HUES6 (cell line): Measurements from ENCODE around the gene COL18A1.

Source experiments
- H3K27ac ChIP-seq: 2 replicates; pipeline ENCODE4 v1.7.0; 2013; ENCODE audit warnings: low read depth, mild to moderate bottlenecking, low read length, inconsistent platforms
- H3K27me3 ChIP-seq: 2 replicates; pipeline ENCODE4 v1.6.1; 2013; ENCODE audit warnings: low read length; ENCODE audit not compliant: control insufficient read depth, insufficient read depth
- H3K36me3 ChIP-seq: 2 replicates; pipeline ENCODE4 v1.6.1; 2013; ENCODE audit warnings: low read length; ENCODE audit not compliant: control insufficient read depth, insufficient read depth
- H3K4me1 ChIP-seq: 2 replicates; pipeline ENCODE4 v1.6.1; 2013; ENCODE audit warnings: low read length; ENCODE audit not compliant: control insufficient read depth, insufficient read depth
- H3K4me3 ChIP-seq: 2 replicates; pipeline ENCODE4 v1.5.1; 2013; ENCODE audit warnings: low read depth, low read length
- H3K9ac ChIP-seq: one replicate; pipeline ENCODE4 v1.6.1; 2013; ENCODE audit warnings: mild to moderate bottlenecking, low read length
- H3K9me3 ChIP-seq: 2 replicates; pipeline ENCODE4 v1.6.1; 2013; ENCODE audit warnings: low read depth, low read length; ENCODE audit not compliant: control insufficient read depth, insufficient read depth

Gene COL18A1

GRCh38 chr21:45507523-45507875, 102.5 kb downstream of the COL18A1 start:
- no peak overlapping the region for H3K9ac ChIP-seq
- H3K27me3 ChIP-seq: no peaks in the 10 kb centered on the region
- no peak overlapping the region for H3K4me3 ChIP-seq
- no peak overlapping the region for H3K27ac ChIP-seq
- H3K4me1 ChIP-seq: no peaks in the 10 kb centered on the region
- H3K9me3 ChIP-seq: no peaks in the 10 kb centered on the region
- peaks cover 61% of the 10 kb centered on the region for H3K36me3 ChIP-seq

- Histone ChIP-seq H3K9me3 (no peaks in the 10 kb centered on the region), H3K36me3 (peaks cover 63% of the 10 kb centered on the region), H3K27me3 (no peaks in the 10 kb centered on the region), H3K27ac (no peak overlapping the region), H3K4me1 (no peaks in the 10 kb centered on the region), H3K9ac (no peak overlapping the region), H3K4me3 (no peak overlapping the region)
These were observed 103.0 kb downstream of the COL18A1 start for GRCh38 chr21:45507888-45508508.

GRCh38 chr21:45508607-45509565, 103.9 kb downstream of the COL18A1 start:
- Histone ChIP-seq H3K36me3 (peaks cover 70% of the 10 kb centered on the region), H3K4me1 (no peaks in the 10 kb centered on the region), H3K27ac (no peak overlapping the region), H3K9me3 (no peaks in the 10 kb centered on the region), H3K27me3 (no peaks in the 10 kb centered on the region), H3K9ac (no peak overlapping the region), H3K4me3 (no peak overlapping the region)

GRCh38 chr21:45509566-45510465, 104.9 kb downstream of the COL18A1 start:
- Histone ChIP-seq H3K36me3 (peaks cover 68% of the 10 kb centered on the region), H3K27ac (no peak overlapping the region), H3K4me3 (no peak overlapping the region), H3K27me3 (no peaks in the 10 kb centered on the region), H3K4me1 (no peaks in the 10 kb centered on the region), H3K9ac (no peak overlapping the region), H3K9me3 (no peaks in the 10 kb centered on the region)

GRCh38 chr21:45510466-45510955, 105.5 kb downstream of the COL18A1 start:
- no peaks in the 10 kb centered on the region for H3K4me1 ChIP-seq
- peaks cover 70% of the 10 kb centered on the region for H3K36me3 ChIP-seq
- H3K9ac ChIP-seq: no peak overlapping the region
- no peaks in the 10 kb centered on the region for H3K9me3 ChIP-seq
- no peaks in the 10 kb centered on the region for H3K27me3 ChIP-seq
- H3K4me3 ChIP-seq: no peak overlapping the region
- no peak overlapping the region for H3K27ac ChIP-seq

- Histone ChIP-seq H3K27ac (no peak overlapping the region), H3K36me3 (peaks cover 68% of the 10 kb centered on the region), H3K9me3 (no peaks in the 10 kb centered on the region)
These were observed 106.0 kb downstream of the COL18A1 start for GRCh38 chr21:45511007-45511406.

GRCh38 chr21:45511661-45512431, 106.9 kb downstream of the COL18A1 start:
- H3K4me1 ChIP-seq: no peaks in the 10 kb centered on the region
- H3K9me3 ChIP-seq: no peaks in the 10 kb centered on the region
- H3K36me3 ChIP-seq: peaks cover 67% of the 10 kb centered on the region
- H3K27me3 ChIP-seq: no peaks in the 10 kb centered on the region
- no peak overlapping the region for H3K9ac ChIP-seq
- H3K4me3 ChIP-seq: no peak overlapping the region
- H3K27ac ChIP-seq: no peak overlapping the region

More at GRCh38 chr21:45511007-45511406, 106.0 kb downstream of the COL18A1 start:
- no peak overlapping the region for H3K4me3 ChIP-seq
- H3K4me1 ChIP-seq: no peaks in the 10 kb centered on the region
- no peak overlapping the region for H3K9ac ChIP-seq
- no peaks in the 10 kb centered on the region for H3K27me3 ChIP-seq

- Histone ChIP-seq H3K9ac (no peak overlapping the region), H3K27ac (no peak overlapping the region), H3K27me3 (no peaks in the 10 kb centered on the region), H3K9me3 (no peaks in the 10 kb centered on the region), H3K4me3 (no peak overlapping the region), H3K4me1 (no peaks in the 10 kb centered on the region), H3K36me3 (peaks cover 66% of the 10 kb centered on the region)
These were observed 107.6 kb downstream of the COL18A1 start for GRCh38 chr21:45512626-45513002.

GRCh38 chr21:45513003-45513717, 108.2 kb downstream of the COL18A1 start:
- Histone ChIP-seq H3K27me3 (no peaks in the 10 kb centered on the region), H3K9ac (no peak overlapping the region), H3K27ac (no peak overlapping the region), H3K9me3 (no peaks in the 10 kb centered on the region; the same call in 1 of the 2 replicates), H3K36me3 (peaks cover 60% of the 10 kb centered on the region), H3K4me1 (no peaks in the 10 kb centered on the region), H3K4me3 (no peak overlapping the region)
